Neural progenitor cell (in vitro differentiated cells): ENCODE measurements around the gene SH3PXD2B. TPM values are rescaled to one million over a fixed set of nuclear protein-coding genes. Genes with fewer than 3 reads are reported as not detected.

Experiments
- DNase-seq: peaks from one replicate; pipeline ENCODE4 v3.0.0-alpha.2; 2016; ENCODE audit warnings: low spot score
- H2AFZ ChIP-seq: fragments of 200-600 bp; sonication (generic); replicated peaks from 2 replicates; pipeline ENCODE4 v1.6.1; 2016; ENCODE audit warnings: antibody characterized with exemption
- H3F3A ChIP-seq: fragments of 200-600 bp; sonication (generic); 2 replicates; pipeline ENCODE4 v1.6.1; 2016; ENCODE audit warnings: antibody characterized with exemption, low read depth
- H3K27ac ChIP-seq: fragments of 200-600 bp; sonication (generic); 2 replicates; pipeline ENCODE4 v1.5.1; 2016; ENCODE audit warnings: mild to moderate bottlenecking
- H3K27me3 ChIP-seq: fragments of 200-600 bp; sonication (generic); 2 replicates; pipeline ENCODE4 v1.6.1; 2016; ENCODE audit warnings: mild to moderate bottlenecking, moderate library complexity
- H3K36me3 ChIP-seq: fragments of 200-600 bp; sonication (generic); 2 replicates; pipeline ENCODE4 v1.5.1; 2016
- H3K4me1 ChIP-seq: fragments of 200-600 bp; sonication (generic); 2 replicates; pipeline ENCODE4 v1.6.1; 2016; ENCODE audit warnings: mixed run types
- H3K4me2 ChIP-seq: fragments of 200-600 bp; sonication (generic); 2 replicates; pipeline ENCODE4 v1.6.1; 2016
- H3K4me3 ChIP-seq: fragments of 200-600 bp; sonication (generic); 2 replicates; pipeline ENCODE4 v1.5.1; 2016
- H3K79me2 ChIP-seq: fragments of 200-600 bp; sonication (generic); 2 replicates; pipeline ENCODE4 v1.6.1; 2016; ENCODE audit warnings: low read depth
- H3K9ac ChIP-seq: fragments of 200-600 bp; sonication (generic); 2 replicates; pipeline ENCODE4 v1.6.1; 2016
- H3K9me3 ChIP-seq: fragments of 200-600 bp; sonication (generic); 2 replicates; pipeline ENCODE4 v1.5.1; 2016; ENCODE audit warnings: low read depth
- H4K20me1 ChIP-seq: fragments of 200-600 bp; sonication (generic); 2 replicates; pipeline ENCODE4 v1.6.1; 2016; ENCODE audit warnings: low read depth
- H3K27ac Mint-ChIP-seq: 3 replicates; pipeline ENCODE4 v1.8.0; 2021; ENCODE audit warnings: mixed read lengths
- H3K27me3 Mint-ChIP-seq: 2 replicates; pipeline ENCODE4 v1.8.0; 2022; ENCODE audit warnings: low read depth, mild to moderate bottlenecking, inconsistent platforms, moderate library complexity, mixed read lengths; ENCODE audit not compliant: insufficient read depth
- H3K36me3 Mint-ChIP-seq: 3 replicates; pipeline ENCODE4 v1.8.0; 2021; ENCODE audit warnings: mixed read lengths
- H3K4me1 Mint-ChIP-seq: 3 replicates; pipeline ENCODE4 v1.8.0; 2021; ENCODE audit warnings: mixed read lengths
- H3K4me3 Mint-ChIP-seq: 3 replicates; pipeline ENCODE4 v1.8.0; 2021; ENCODE audit warnings: mild to moderate bottlenecking, moderate library complexity, mixed read lengths
- H3K9me3 Mint-ChIP-seq: 3 replicates; pipeline ENCODE4 v1.8.0; 2020; ENCODE audit warnings: mixed read lengths
- CTCF ChIP-seq: fragments of 200-600 bp; sonication (generic); IDR thresholded peaks from 2 replicates; pipeline ENCODE4 v1.5.1; 2017; ENCODE audit warnings: antibody characterized with exemption, mild to moderate bottlenecking
- EZH2 ChIP-seq: fragments of 200-600 bp; sonication (generic); IDR thresholded peaks from 2 replicates; pipeline ENCODE4 v1.6.1; 2017; ENCODE audit warnings: antibody characterized with exemption, mild to moderate bottlenecking, moderate library complexity
- EZH2phosphoT487 ChIP-seq: fragments of 200-600 bp; sonication (generic); IDR thresholded peaks from 2 replicates; pipeline ENCODE4 v1.6.1; 2017; ENCODE audit warnings: antibody characterized with exemption
- total RNA-seq: library from RNA; depleted of rRNA; stranded (reverse); fragments of >200 nt; gene quantifications from 2 replicates; pipeline ENCODE4 v1.2.3, GENCODE V29; 2015; ENCODE audit warnings: low replicate concordance

The SH3PXD2B gene
- total RNA-seq, 1 donor from 2014 or later = 27.3 TPM

DNA sequence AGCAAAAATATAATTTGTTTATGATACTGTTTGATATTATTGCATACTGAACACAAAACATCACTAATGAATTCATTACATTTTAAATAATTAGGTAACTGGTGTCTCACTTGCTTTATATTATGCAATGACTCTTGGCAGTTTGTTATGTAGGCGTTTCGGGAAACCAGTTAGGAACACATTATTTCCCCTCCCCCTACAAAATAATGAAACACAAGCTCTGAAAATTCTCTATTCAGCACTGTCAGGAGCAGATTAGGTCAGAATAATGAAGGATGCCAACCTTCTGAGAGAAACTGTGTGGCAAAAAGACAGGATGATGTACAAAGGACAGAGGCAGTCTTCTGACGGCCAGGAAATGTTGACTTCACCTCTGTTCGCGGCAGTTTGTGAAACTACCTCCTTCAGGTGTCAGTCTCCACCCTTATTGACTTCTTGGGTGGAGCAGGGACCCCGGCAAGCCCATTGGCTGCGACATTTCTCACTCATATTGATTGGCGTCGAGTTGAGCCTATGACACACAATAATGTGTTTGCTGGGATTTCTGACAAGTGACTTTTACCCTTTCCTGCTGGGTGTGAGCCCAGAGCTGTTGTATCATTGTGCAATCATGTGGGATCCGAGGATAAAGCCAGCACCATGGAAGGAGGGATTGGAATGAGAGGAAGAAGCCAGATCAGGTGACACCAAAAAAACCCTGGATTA, 33.9 kb downstream of the SH3PXD2B start:
- no peaks in the 10 kb centered on the region for H3K4me1 ChIP-seq

DNA sequence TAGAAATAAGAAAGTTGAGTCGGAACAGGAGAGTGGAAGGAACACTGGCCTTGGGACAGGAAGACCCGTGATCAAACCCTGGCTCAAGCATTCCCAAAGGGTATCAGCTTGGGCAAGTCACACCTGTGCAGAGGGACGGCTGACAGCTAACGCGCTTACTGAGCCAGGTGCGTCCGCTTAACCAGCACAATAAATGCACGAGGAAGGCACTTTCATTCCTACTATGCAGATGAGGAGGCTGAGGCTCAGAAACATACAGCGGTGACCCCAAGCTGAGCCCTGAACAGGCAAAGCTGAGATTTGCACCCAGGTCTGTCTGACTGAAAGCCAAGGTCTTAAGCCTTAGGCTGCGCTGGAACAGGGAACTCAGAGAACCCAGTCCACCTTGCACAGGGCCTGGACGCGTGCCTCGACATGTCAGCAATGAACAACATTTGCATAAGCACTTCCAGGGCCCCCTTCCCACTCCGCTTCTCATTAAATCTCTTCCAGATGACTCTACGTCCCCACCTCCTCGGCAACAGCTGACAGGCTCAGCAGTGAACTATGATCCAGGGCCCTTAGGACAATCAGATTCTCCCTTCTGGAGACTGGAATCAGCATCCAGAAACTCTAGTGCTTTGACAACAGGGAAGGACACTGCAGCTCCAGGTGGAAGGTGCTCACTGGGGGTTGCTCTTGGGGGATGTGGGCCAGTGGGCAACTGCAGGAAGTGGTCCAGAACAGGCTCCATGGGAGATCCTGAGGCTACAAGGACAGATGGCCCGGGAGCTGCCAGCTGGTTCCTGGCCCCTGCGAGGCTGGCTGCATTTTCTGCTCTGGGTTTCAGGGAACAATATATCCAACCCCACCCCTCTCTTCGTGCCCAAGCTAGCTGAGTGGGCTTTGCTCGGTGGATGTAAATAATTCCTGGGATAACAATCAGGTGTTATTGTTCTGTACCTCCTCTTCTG, 35.2 kb downstream of the SH3PXD2B start:
- H3K4me2 ChIP-seq = no peak overlapping the region

More for the DNA sequence above, 33.9 kb downstream of the SH3PXD2B start:
- no peak overlapping the region for H3K4me3 ChIP-seq
- H4K20me1 ChIP-seq = peaks cover 77% of the 10 kb centered on the region
- no peaks in the 10 kb centered on the region for H3K27me3 ChIP-seq
- no peak overlapping the region for H3K4me2 ChIP-seq
- no peak for TF ChIP-seq EZH2phosphoT487
- TF ChIP-seq EZH2 = no peak
- no peak for TF ChIP-seq CTCF
- H3K36me3 ChIP-seq = no peaks in the 10 kb centered on the region
- Mint-ChIP-seq H3K9me3 (no peaks in the 10 kb centered on the region), H3K4me3 (no peak overlapping the region), H3K36me3 (peaks cover 24% of the 10 kb centered on the region), H3K27me3 (no peaks in the 10 kb centered on the region), H3K27ac (peak overlapping the region; percentile 72), H3K4me1 (peaks cover 32% of the 10 kb centered on the region)
- H3K9me3 ChIP-seq = no peaks in the 10 kb centered on the region
- no peak overlapping the region for H3K9ac ChIP-seq
- no peak for DNase-seq
- H3K27ac ChIP-seq = no peak overlapping the region
- H3K79me2 ChIP-seq = peaks cover 28% of the 10 kb centered on the region
- no peaks in the 10 kb centered on the region for H3F3A ChIP-seq
- no peak overlapping the region for H2AFZ ChIP-seq

More for the DNA sequence above, 35.2 kb downstream of the SH3PXD2B start:
- no peaks in the 10 kb centered on the region for H3K27me3 ChIP-seq
- H3K4me3 ChIP-seq = no peak overlapping the region
- TF ChIP-seq EZH2 (no peak), CTCF (no peak), EZH2phosphoT487 (no peak)
- H3K9me3 ChIP-seq = no peaks in the 10 kb centered on the region
- Mint-ChIP-seq H3K27me3 (no peaks in the 10 kb centered on the region), H3K9me3 (no peaks in the 10 kb centered on the region), H3K36me3 (peaks cover 21% of the 10 kb centered on the region), H3K4me1 (peaks cover 31% of the 10 kb centered on the region), H3K4me3 (no peak overlapping the region), H3K27ac (no peak overlapping the region)
- H3K4me1 ChIP-seq = no peaks in the 10 kb centered on the region
- no peak overlapping the region for H3K9ac ChIP-seq
- no peak overlapping the region for H2AFZ ChIP-seq
- peaks cover 16% of the 10 kb centered on the region for H3K79me2 ChIP-seq
- no peaks in the 10 kb centered on the region for H3K36me3 ChIP-seq
- H4K20me1 ChIP-seq = peaks cover 74% of the 10 kb centered on the region
- no peaks in the 10 kb centered on the region for H3F3A ChIP-seq
- H3K27ac ChIP-seq = no peak overlapping the region
- DNase-seq = no peak
